Breast epithelium (tissue), 4 donors: ENCODE measurements around the gene GLE1. TPM values are rescaled to one million over a fixed set of nuclear protein-coding genes. Genes with fewer than 3 reads are reported as not detected.

Experiments used
- DNase-seq, 2 donors: peaks; one replicate each; pipeline ENCODE4 v3.0.0-alpha.2; 2019; ENCODE audit warnings: low spot score in 2 of 2
- H3K27ac ChIP-seq, 2 donors: fragments of 200-600 bp; sonication (generic) in 1 of 2; one replicate each; pipeline ENCODE4 v1.5.1; 2016 to 2019; ENCODE audit warnings: mild to moderate bottlenecking in 1 of 2
- H3K27me3 ChIP-seq, 2 donors: fragments of 200-600 bp; sonication (generic) in 1 of 2; one replicate each; pipeline versions ENCODE4 v1.5.1 to v1.6.0; 2017 to 2019; ENCODE audit warnings: control low read depth in 1 of 2, mild to moderate bottlenecking in 1 of 2
- H3K36me3 ChIP-seq: fragments of 200-600 bp; one replicate; pipeline ENCODE4 v1.5.1; 2019
- H3K4me1 ChIP-seq, 2 donors: fragments of 200-600 bp; sonication (generic); one replicate each; pipeline ENCODE4 v1.5.1; 2016 to 2019; ENCODE audit warnings: control low read depth in 1 of 2
- H3K4me3 ChIP-seq, 3 donors: fragments of 200-600 bp; sonication (generic); 1 replicate in 2 of 3; 2 replicates in 1 of 3; pipeline ENCODE4 v1.5.1; 2016 to 2019; ENCODE audit warnings: mild to moderate bottlenecking in 3 of 3, moderate library complexity in 2 of 3
- H3K9me3 ChIP-seq, 2 donors: fragments of 200-600 bp; sonication (generic) in 1 of 2; one replicate each; pipeline ENCODE4 v1.5.1; 2016 to 2019; ENCODE audit warnings: control low read depth in 1 of 2
- POLR2A ChIP-seq: fragments of 450-650 bp; IDR thresholded peaks from one replicate; pipeline ENCODE4 v1.6.1; 2016; ENCODE audit warnings: antibody characterized with exemption, mild to moderate bottlenecking, moderate library complexity
- POLR2AphosphoS5 ChIP-seq, 3 donors: sonication (generic); formaldehyde crosslinking; IDR thresholded peaks; one replicate each; pipeline ENCODE4 v1.6.1; 2017; ENCODE audit warnings: antibody characterized with exemption in 3 of 3
- intact Hi-C: fragments of 100-400 bp; cut with DNase I; formaldehyde crosslinking; loops from one replicate; pipeline ENCODE4 v1.15.1; 2023; ENCODE audit warnings: low total_unique reads
- total RNA-seq, 3 donors: library from RNA; depleted of rRNA; stranded (reverse); fragments of >200 nt; gene quantifications; one replicate each; pipeline ENCODE4 v1.1.0, GENCODE V29; 2016
- TF ChIP-seq, protein P1 (sequence below), 3 donors: fragments of 450-650 bp; IDR thresholded peaks; one replicate each; pipeline ENCODE4 v1.5.1; 2016 to 2017; ENCODE audit warnings: antibody characterized with exemption in 3 of 3, mild to moderate bottlenecking in 3 of 3, moderate library complexity in 3 of 3

GLE1 gene
- total RNA-seq, 3 donors from 2014 or later: 22.9 to 31.9 (median 26.7) TPM

- Histone ChIP-seq H3K27me3 (no peaks in the 10 kb centered on the region), H3K4me1 (no peaks in the 10 kb centered on the region), H3K4me3 (no peak overlapping the region), H3K27ac (peak overlapping the region in 1 of 2 donors; percentile 17), H3K9me3 (no peaks in the 10 kb centered on the region), H3K36me3 (no peaks in the 10 kb centered on the region)
- no peak for DNase-seq
- intact Hi-C loops: no loop called here
- no peak for TF ChIP-seq POLR2A
- no peak for TF ChIP-seq POLR2AphosphoS5 (IDR thresholded peaks at IDR 0.05)
- TF ChIP-seq, protein P1, sequence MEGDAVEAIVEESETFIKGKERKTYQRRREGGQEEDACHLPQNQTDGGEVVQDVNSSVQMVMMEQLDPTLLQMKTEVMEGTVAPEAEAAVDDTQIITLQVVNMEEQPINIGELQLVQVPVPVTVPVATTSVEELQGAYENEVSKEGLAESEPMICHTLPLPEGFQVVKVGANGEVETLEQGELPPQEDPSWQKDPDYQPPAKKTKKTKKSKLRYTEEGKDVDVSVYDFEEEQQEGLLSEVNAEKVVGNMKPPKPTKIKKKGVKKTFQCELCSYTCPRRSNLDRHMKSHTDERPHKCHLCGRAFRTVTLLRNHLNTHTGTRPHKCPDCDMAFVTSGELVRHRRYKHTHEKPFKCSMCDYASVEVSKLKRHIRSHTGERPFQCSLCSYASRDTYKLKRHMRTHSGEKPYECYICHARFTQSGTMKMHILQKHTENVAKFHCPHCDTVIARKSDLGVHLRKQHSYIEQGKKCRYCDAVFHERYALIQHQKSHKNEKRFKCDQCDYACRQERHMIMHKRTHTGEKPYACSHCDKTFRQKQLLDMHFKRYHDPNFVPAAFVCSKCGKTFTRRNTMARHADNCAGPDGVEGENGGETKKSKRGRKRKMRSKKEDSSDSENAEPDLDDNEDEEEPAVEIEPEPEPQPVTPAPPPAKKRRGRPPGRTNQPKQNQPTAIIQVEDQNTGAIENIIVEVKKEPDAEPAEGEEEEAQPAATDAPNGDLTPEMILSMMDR (IDR thresholded peaks at IDR 0.05): no peak
Observed at GRCh38 chr9:128523199-128523925, 18.8 kb downstream of the GLE1 start.

- no peak for DNase-seq
- H3K27me3 ChIP-seq: no peaks in the 10 kb centered on the region
- H3K27ac ChIP-seq: no peak overlapping the region
- H3K9me3 ChIP-seq: no peaks in the 10 kb centered on the region
- H3K4me3 ChIP-seq: no peak overlapping the region
- intact Hi-C loops: no loop called here
- H3K4me1 ChIP-seq: no peaks in the 10 kb centered on the region
- H3K36me3 ChIP-seq: no peaks in the 10 kb centered on the region
- TF ChIP-seq POLR2AphosphoS5 (IDR thresholded peaks at IDR 0.05): no peak
- no peak for TF ChIP-seq POLR2A
- TF ChIP-seq, protein P1 (IDR thresholded peaks at IDR 0.05): no peak
Observed at GRCh38 chr9:128526720-128527119, 22.2 kb downstream of the GLE1 start.

GRCh38 chr9:128528445-128529160 is 24.1 kb downstream of the GLE1 start:
- Histone ChIP-seq H3K36me3 (no peaks in the 10 kb centered on the region), H3K4me1 (no peaks in the 10 kb centered on the region), H3K9me3 (no peaks in the 10 kb centered on the region), H3K27ac (no peak overlapping the region), H3K27me3 (no peaks in the 10 kb centered on the region), H3K4me3 (no peak overlapping the region)
- TF ChIP-seq POLR2AphosphoS5 (IDR thresholded peaks at IDR 0.05): no peak
- no peak for DNase-seq
- intact Hi-C loops: no loop called here

DNA sequence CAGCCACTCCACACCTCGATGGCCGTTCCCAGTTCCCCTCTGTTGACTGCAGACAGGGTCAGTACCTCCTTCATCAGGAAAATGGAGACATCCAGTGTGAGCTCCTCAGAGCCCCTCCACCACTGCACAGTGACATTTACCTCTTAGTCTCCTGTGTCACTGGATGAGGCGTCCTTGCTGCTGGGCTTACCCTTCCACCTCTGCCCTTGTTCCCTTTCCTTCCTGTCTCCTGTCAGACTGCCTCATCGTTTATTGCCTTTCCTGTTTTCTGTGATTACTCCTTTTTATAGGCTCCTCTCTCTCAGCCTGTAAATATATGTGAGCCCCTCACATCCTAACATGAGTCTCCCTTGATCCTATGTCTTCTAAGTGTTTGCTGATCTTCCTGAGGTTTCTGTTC is 24.7 kb downstream of the GLE1 start:
- Histone ChIP-seq H3K36me3 (no peaks in the 10 kb centered on the region), H3K4me1 (no peaks in the 10 kb centered on the region), H3K27me3 (no peaks in the 10 kb centered on the region), H3K9me3 (no peaks in the 10 kb centered on the region), H3K4me3 (no peak overlapping the region), H3K27ac (no peak overlapping the region)
- DNase-seq: no peak
- TF ChIP-seq POLR2AphosphoS5 (IDR thresholded peaks at IDR 0.05): no peak
- TF ChIP-seq, protein P1 (IDR thresholded peaks at IDR 0.05): no peak
- TF ChIP-seq POLR2A: no peak
- intact Hi-C loops: no loop called here

- no peaks in the 10 kb centered on the region for H3K27me3 ChIP-seq
- TF ChIP-seq POLR2AphosphoS5 (IDR thresholded peaks at IDR 0.05) (no peak), POLR2A (no peak)
- TF ChIP-seq, protein P1 (IDR thresholded peaks at IDR 0.05): no peak
- H3K36me3 ChIP-seq: no peaks in the 10 kb centered on the region
- no peaks in the 10 kb centered on the region for H3K9me3 ChIP-seq
- intact Hi-C loops: no loop called here
- H3K27ac ChIP-seq: no peak overlapping the region
- no peak overlapping the region for H3K4me3 ChIP-seq
- no peaks in the 10 kb centered on the region for H3K4me1 ChIP-seq
- no peak for DNase-seq
Observed at GRCh38 chr9:128532581-128532980, 28.1 kb downstream of the GLE1 start.
